Stimulated activated CD8-positive, alpha-beta memory T cell treated with anti-CD3 and anti-CD28 coated beads, Interleukin-7, amount 100 ng/mL, for 4 hours (primary cell): ENCODE results near the gene FABP2.
A peak's percentile ranks its signal among the peaks of the same experiment; 100 is the strongest.
"Not testable (repeated sequence)": the region's sequence is repeated elsewhere in the genome, so short reads cannot be mapped to it uniquely, and the experiment has no call there.

Experiments
- DNase-seq, 2 donors: peaks; one replicate each; pipeline ENCODE4 v3.0.0-alpha.2; 2020; ENCODE audit warnings: low read depth in 2 of 2

The FABP2 gene

GRCh38 chr4:119321921-119322687, at the start of gene FABP2:
FABP2 (minus strand) TSS chr4:119322138; CDS start chr4:119322102, 36 bp downstream.
- no peak for DNase-seq

DNA sequence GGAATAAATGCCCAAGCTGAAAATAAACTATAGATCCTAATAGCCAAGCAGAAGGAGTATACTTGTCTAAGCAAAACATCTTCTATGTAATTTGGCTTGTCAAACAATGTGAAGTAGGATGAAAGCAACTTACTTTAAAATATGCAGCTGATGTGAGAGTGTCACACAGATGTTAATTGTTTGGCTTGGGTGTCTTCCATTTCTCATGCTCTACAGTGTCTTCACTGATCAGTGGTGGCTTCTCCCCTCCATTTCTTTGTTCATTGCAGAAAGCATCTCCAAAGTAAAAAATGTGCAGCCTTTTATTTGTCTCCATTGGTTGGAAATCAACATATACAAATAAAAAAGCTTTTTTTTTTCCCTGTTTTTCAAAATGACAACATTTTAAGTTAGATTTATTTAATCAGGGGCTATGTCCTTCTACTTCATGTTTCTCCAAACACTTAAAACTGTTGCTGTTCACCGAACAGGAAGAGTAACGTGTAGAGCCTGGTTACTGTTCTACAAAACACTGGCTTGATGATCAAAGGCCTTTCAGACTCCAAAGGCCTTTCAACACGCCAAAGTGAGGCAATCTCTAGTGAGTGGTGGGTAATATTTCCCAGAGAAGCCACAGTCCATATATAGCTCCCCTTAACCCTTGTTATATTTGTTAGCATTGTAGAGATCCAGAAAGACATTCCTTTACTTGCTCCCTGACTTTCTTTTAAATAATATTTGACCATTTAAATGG, 49.2 kb upstream of the FABP2 start:
- not testable (repeated sequence) for DNase-seq

DNA sequence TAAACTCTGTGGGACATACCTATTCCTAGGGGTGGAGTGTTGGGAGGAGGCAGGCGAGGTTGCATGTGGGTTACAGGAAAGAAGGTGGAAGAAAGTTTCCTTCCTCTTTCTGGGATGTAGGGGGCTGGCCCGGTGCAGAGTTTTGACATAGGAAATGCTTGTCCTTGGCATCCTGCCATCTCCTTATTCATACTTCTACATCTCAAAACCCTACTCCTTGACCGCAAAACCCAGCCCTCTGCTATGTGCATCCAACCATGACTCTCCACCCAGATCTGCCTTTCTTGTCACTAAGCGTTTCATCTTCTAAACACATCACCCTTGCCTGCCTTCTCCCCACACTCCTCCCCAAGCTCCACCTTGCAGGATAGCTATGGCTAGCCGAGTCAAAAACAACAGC, 48.5 kb upstream of the FABP2 start:
- DNase-seq: peak; percentile 15 to 20

GRCh38 chr4:119366802-119367201, 44.9 kb upstream of the FABP2 start:
- not testable (repeated sequence) for DNase-seq

GRCh38 chr4:119364203-119364602, 42.3 kb upstream of the FABP2 start:
- not testable (repeated sequence) for DNase-seq

- DNase-seq: not testable (repeated sequence)
Measured at GRCh38 chr4:119363372-119363771, 41.4 kb upstream of the FABP2 start.

- DNase-seq: not testable (repeated sequence)
Measured at GRCh38 chr4:119362413-119362812, 40.5 kb upstream of the FABP2 start.

- DNase-seq: not testable (repeated sequence)
Measured at GRCh38 chr4:119359873-119360272, 37.9 kb upstream of the FABP2 start.

GRCh38 chr4:119356796-119357195, 34.9 kb upstream of the FABP2 start:
- DNase-seq: not testable (repeated sequence)

GRCh38 chr4:119356041-119356440, 34.1 kb upstream of the FABP2 start:
- not testable (repeated sequence) for DNase-seq

DNA sequence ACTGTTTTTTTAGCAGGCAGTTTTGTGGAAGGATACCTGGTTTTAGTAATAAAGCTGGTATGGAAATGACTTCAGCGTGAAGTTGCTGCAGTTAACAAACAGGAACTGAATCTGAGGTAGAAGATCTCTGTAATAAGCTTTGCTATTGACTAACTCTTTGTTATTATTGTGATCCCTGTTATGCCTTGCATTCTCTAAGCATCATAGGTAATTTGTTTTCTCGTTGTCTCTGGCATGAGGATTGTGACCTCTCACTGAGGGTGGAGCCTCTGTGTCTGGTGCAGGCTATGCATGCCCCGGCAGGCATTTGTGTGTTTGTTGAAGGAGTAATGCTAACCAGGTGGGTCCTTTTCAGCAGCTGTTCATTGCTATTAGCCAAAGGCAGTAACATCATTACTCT, 31.4 kb upstream of the FABP2 start:
- not testable (repeated sequence) for DNase-seq

GRCh38 chr4:119348169-119348568, 26.2 kb upstream of the FABP2 start:
- not testable (repeated sequence) for DNase-seq

DNA sequence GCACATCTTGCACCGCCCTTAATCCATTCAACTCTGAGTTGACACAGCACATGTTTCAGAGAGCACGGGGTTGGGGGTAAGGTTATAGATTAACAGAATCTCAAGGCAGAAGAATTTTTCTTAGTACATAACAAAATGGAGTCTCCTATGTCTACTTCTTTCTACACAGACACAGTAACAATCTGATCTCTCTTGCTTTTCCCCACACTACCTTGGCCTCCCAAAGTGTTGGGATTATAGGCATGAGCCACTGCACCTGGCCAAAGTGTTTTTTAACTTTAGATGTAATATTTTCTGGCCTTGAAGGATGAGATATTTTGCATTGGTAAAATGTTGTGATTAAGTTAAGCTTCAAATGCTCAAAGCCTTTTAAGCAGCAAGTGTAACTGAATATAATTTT, 21.4 kb upstream of the FABP2 start:
- not testable (repeated sequence) for DNase-seq

DNA sequence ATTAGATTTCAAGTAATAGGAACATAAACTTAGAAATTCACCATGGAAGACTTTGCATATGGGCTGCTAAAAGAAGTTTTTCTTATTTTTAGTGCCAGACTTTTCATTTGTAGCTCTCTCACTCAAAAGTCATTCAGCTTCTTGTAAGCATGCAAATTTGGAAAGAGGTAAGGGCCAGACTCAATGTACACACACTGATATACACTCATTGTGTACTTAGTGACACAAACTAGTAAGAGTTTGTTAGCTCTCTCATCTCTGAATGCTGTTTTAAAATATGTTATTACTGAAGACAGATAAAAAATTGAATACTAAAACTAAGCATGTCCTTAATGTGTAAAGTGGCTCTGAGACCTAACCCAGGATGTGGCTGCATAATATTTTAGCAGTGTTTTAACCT, 18.0 kb upstream of the FABP2 start:
- not testable (repeated sequence) for DNase-seq

- DNase-seq: no peak
Measured at GRCh38 chr4:119337010-119337409, 15.1 kb upstream of the FABP2 start.

- DNase-seq: not testable (repeated sequence)
Measured at GRCh38 chr4:119336332-119336979, 14.5 kb upstream of the FABP2 start.

- DNase-seq: no peak
Measured at GRCh38 chr4:119329835-119330620, 8.1 kb upstream of the FABP2 start.

- no peak for DNase-seq
Measured at GRCh38 chr4:119328695-119329094, 6.8 kb upstream of the FABP2 start.

- DNase-seq: no peak
Measured at GRCh38 chr4:119317990-119318389, 3.9 kb downstream of the FABP2 start.

DNA sequence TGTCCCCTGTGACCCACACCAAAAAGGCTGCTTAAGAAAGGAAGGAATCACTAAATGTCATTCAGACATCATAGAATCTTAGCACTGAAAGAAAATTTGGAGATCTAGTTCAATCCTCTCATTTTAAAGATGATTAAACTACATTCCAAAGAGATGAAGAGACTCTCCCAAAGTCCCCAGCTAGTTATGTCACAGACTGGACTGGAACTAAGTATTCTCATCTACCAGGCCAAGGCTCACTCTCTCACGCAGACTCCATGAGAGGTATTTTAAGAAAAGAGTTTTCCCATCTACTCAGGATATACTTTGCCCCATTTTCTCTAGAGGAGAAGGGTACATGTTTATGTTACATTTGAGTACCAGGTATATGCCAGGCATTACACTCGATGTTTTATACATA, 6.9 kb downstream of the FABP2 start:
- DNase-seq: no peak

DNA sequence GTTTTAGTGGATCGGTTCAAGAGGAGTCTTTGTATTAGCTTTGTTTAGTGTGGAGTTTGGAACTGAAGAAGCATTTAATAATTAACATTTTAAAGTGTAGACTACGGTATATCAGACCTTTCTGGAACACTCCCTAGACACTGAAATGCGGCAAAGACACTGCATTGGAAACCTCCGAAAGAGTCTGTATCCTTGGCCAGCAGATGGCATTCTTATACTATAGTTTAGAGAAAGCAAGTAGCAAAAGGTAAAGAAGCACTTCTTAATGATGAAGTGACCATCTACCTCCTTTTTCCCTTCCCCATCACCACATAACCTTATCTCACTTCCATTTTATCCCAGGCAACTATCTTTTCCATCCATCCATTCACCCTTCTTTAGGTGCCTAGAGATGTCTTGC, 7.6 kb downstream of the FABP2 start:
- DNase-seq: no peak

GRCh38 chr4:119313237-119313636, 8.7 kb downstream of the FABP2 start:
- DNase-seq: no peak
